Activated naive CD4-positive, alpha-beta T cell treated with anti-CD3 and anti-CD28 coated beads for 36 hours (primary cell): ENCODE data around the gene NTN4. TPM values are rescaled to one million over a fixed set of nuclear protein-coding genes. Genes with fewer than 3 reads are reported as not detected.
"Not testable (repeated sequence)": the region's sequence is repeated elsewhere in the genome, so short reads cannot be mapped to it uniquely, and the experiment has no call there.

Experiments used
- CTCF ChIA-PET: fragments of 350-600 bp; sonication (Branson Sonifier 250); formaldehyde crosslinking; loops from one replicate; lab custom pipeline; 2021; ENCODE audit warnings: antibody characterized with exemption; lab: Charles Lee
- DNase-seq: peaks from one replicate; pipeline ENCODE4 v3.0.0-alpha.2; 2020
- H3K27ac Mint-ChIP-seq: one replicate; pipeline ENCODE4 v1.8.0; 2021; ENCODE audit warnings: mild to moderate bottlenecking, mixed read lengths
- H3K27me3 Mint-ChIP-seq: one replicate; pipeline ENCODE4 v1.8.0; 2021; ENCODE audit warnings: low read depth, mixed read lengths
- H3K36me3 Mint-ChIP-seq: one replicate; pipeline ENCODE4 v1.8.0; 2021; ENCODE audit warnings: low read depth, mixed read lengths
- H3K4me1 Mint-ChIP-seq: one replicate; pipeline ENCODE4 v1.8.0; 2021; ENCODE audit warnings: low read depth, mixed read lengths
- H3K4me3 Mint-ChIP-seq: one replicate; pipeline ENCODE4 v1.8.0; 2021; ENCODE audit warnings: mild to moderate bottlenecking, moderate library complexity, mixed read lengths
- H3K9me3 Mint-ChIP-seq: one replicate; pipeline ENCODE4 v1.8.0; 2021; ENCODE audit warnings: mixed read lengths
- intact Hi-C: fragments of 100-400 bp; cut with micrococcal nuclease; formaldehyde crosslinking; loops from one replicate; pipeline ENCODE4 v1.15.1; 2023
- total RNA-seq, 2 experiments: library from RNA; stranded (reverse); gene quantifications; one replicate each; pipeline ENCODE4 v1.2.3, GENCODE V29; 2021

Gene NTN4
- total RNA-seq, 2 experiments from 2014 or later, result not detected

DNA sequence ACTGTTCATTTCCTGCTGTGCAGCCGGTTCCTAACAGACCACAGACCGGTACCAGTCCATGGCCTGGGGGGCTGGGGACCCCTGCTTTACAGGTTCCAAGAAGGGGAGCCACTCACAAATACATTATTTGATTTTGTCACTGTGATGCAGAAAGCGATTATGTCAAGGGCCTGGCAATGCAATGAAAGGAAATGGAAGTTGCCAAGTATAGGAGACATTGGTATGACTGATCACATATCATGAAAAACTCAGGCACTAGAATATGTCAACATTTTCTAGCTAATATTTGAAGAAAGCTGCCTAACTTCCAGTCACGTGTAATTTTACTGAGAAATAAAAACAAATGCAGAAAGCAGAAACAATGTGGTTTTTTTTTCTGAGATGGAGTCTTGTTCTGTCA is 170.4 kb downstream of the NTN4 start:
- no peak overlapping the region for H3K4me3 Mint-ChIP-seq
- no peaks in the 10 kb centered on the region for H3K4me1 Mint-ChIP-seq
- no peak for DNase-seq
- no peak overlapping the region for H3K27ac Mint-ChIP-seq
- no peaks in the 10 kb centered on the region for H3K27me3 Mint-ChIP-seq
- no peaks in the 10 kb centered on the region for H3K36me3 Mint-ChIP-seq
- CTCF ChIA-PET, result no interaction called here
- H3K9me3 Mint-ChIP-seq, result no peaks in the 10 kb centered on the region
- intact Hi-C loops, result no loop called here

- DNase-seq, H3K4me1 Mint-ChIP-seq, H3K9me3 Mint-ChIP-seq, H3K36me3 Mint-ChIP-seq, H3K4me3 Mint-ChIP-seq, H3K27me3 Mint-ChIP-seq, CTCF ChIA-PET, intact Hi-C loops, H3K27ac Mint-ChIP-seq: not testable (repeated sequence)
Measured at GRCh38 chr12:95616470-95616869, 174.1 kb downstream of the NTN4 start.

DNA sequence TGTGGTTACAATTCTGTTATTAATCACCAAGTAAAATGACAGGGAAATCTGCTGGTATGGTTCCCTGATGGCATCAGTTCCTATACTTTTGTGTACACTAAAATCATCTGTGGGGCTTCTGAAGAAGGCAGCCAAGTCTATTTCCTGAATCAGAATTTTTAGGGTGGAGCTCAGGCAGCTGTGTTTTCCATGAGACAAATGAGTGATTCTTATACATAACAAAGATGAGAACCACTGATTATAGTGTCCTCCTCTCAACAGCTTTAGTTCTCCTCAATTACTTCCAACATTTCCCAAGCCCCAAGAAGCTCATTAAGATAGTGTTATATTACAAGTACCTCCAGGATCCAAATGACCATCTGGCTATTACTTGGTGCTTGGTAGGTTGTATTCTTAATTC is 174.8 kb downstream of the NTN4 start:
- no peak for DNase-seq
- H3K4me3 Mint-ChIP-seq, result no peak overlapping the region
- CTCF ChIA-PET, result no interaction called here

DNA sequence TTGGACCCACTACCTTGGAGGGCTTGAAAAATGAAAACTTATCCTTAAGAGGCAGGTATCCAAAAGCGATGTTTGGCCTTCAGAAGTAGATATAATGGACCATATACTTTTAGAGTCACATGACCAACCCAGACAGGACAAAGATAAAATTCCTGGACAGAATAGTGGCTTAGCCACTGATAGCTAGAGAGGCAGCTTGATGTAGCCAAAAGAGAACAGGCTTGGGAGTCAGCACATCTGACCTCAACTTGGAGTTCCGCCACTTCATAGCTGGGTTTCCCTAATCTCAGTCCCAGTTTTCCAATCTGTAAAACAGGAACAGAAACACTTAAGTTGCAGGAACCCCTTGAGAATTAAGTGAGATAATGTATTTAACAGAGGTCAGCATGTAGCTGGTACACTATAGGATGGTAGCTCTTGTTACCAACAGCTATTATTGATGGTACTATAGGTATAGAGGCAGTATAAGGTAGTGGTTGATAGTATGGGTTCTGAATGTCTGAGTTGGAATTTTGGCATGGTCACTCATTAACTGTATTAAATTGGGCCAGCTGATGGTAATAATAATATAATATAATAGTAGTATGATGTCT is 176.1 kb downstream of the NTN4 start:
- Mint-ChIP-seq H3K9me3 (no peaks in the 10 kb centered on the region), H3K4me1 (peaks cover 3% of the 10 kb centered on the region), H3K4me3 (no peak overlapping the region), H3K36me3 (no peaks in the 10 kb centered on the region), H3K27ac (no peak overlapping the region), H3K27me3 (no peaks in the 10 kb centered on the region)
- CTCF ChIA-PET, result interaction anchor here (0.8 to 1.3 kb wide), 2 partner anchors 10 to 43 kb away, joined by 3 to 5 read pairs; no protein-coding TSS in a partner anchor
- DNase-seq, result no peak
- intact Hi-C loops, result no loop called here

More for the DNA sequence above, 174.8 kb downstream of the NTN4 start:
- no peaks in the 10 kb centered on the region for H3K36me3 Mint-ChIP-seq
- no peaks in the 10 kb centered on the region for H3K9me3 Mint-ChIP-seq
- no peaks in the 10 kb centered on the region for H3K4me1 Mint-ChIP-seq
- no peak overlapping the region for H3K27ac Mint-ChIP-seq
- H3K27me3 Mint-ChIP-seq, result no peaks in the 10 kb centered on the region
- intact Hi-C loops, result no loop called here

DNA sequence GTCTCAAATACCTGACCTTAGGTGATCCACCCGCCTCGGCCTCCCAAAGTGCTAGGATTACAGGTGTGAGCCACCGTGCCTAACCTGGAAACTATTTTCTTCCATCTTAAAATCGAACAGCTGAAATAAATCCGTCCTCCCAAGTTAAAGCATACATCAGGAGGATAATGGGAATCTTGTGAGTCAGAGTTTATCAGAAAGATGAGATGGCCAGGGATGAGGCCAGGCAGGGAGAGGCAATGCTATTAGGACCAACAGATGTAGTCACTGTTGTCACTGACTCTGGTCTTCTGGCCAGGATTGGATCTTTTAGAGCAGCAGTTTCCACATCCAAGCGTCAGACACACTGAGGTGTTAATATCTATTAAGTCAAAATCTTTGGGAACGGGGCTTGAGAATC is 177.5 kb downstream of the NTN4 start:
- H3K27me3 Mint-ChIP-seq, result no peaks in the 10 kb centered on the region

DNA sequence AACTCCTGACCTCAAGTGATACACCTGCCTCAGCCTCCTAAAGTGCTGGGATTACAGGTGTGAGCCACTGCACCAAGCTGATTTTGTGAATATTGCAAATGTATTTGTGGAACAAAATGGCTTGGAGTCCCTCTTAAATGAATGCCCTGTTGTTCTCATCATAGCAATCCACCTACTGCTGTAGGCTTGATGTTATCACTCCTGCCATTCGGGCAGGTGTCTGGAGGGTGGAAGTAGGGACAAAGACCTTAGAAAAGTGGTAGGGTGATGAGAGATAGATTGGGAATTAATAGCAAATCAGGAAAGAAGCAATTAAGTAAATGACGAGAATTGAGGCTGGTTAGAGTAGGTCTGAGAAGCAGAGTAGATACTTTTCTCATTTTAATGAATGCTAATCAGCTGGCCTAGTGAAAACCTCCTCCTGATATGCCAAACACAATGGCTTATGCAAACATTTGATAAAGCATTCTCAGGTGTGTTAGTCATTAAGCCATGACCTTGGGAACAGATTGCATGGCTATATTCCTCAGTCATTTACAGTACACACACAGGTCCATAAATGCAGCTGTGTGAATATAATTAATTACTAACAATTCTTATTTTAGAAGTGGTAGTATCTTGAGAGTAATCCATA is 178.8 kb downstream of the NTN4 start:
- Mint-ChIP-seq H3K27ac (no peak overlapping the region), H3K4me1 (peaks cover 3% of the 10 kb centered on the region), H3K36me3 (no peaks in the 10 kb centered on the region), H3K27me3 (no peaks in the 10 kb centered on the region), H3K4me3 (no peak overlapping the region), H3K9me3 (no peaks in the 10 kb centered on the region)
- DNase-seq, result no peak
- CTCF ChIA-PET, result interaction anchor here (0.6 to 1.2 kb wide), 2 partner anchors 97 to 386 kb away, joined by 3 read pairs; no protein-coding TSS in a partner anchor
- intact Hi-C loops, result no loop called here

More for the DNA sequence above, 177.5 kb downstream of the NTN4 start:
- CTCF ChIA-PET, result no interaction called here
- Mint-ChIP-seq H3K4me1 (peaks cover 3% of the 10 kb centered on the region), H3K4me3 (no peak overlapping the region), H3K36me3 (no peaks in the 10 kb centered on the region), H3K9me3 (no peaks in the 10 kb centered on the region), H3K27ac (no peak overlapping the region)
- intact Hi-C loops, result no loop called here
- DNase-seq, result no peak

DNA sequence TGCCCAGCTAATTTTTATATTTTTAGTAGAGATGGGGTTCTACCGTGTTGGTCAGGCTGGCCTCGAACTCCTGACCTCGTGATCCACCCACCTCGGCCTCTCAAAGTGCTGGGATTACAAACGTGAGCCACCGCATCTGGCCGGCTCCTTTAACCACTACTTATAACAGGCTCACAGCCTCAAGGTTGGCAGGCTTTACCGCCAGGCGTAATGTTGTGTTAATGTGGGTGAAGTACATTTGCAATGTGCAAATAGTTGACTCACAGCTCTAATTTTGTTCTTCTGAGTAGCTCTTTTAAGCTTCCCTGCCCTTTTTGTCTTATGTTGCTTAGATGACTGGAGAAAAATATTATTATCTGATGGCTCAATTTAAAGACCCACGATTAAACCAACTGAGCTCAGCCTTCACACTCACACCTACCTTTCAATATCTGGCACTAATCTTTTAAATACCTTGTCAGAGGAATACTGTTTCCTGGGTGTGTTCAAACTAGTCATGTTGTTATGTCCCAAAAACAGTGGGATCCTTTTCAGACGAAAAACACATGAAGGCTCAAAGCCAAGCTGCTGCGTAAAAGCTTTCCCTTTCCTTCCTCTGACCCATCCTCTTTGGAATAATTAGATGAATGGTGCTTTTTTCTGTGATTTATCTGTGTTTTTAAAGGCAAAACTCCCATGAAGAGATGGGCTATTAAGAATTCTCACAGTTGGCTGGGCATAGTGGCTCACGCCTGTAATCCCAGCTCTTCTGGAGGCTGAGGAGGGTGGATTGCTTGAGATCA is 182.1 kb downstream of the NTN4 start:
- Mint-ChIP-seq H3K4me3 (no peak overlapping the region), H3K27me3 (peaks cover 3% of the 10 kb centered on the region), H3K27ac (no peak overlapping the region), H3K36me3 (no peaks in the 10 kb centered on the region), H3K9me3 (no peaks in the 10 kb centered on the region), H3K4me1 (peaks cover 3% of the 10 kb centered on the region)
- CTCF ChIA-PET, result no interaction called here
- intact Hi-C loops, result loop anchor here (1.0 kb wide), 2 partner anchors 211 to 877 kb away; no protein-coding TSS in a partner anchor
- DNase-seq, result no peak

Other genes starting within 250 kb of the NTN4 start
- gene USP44, start 239.3 kb downstream of the NTN4 start, total RNA-seq, result 1 to 10 TPM; 6.6 to 7.6 TPM
- 10 to 100 TPM; 57.4 to 59.9 TPM for gene SNRPF, start 68.2 kb upstream of the NTN4 start, total RNA-seq
- gene CCDC38, start 151.8 kb upstream of the NTN4 start, total RNA-seq, result under 1 TPM in 1 of 2 experiments, not detected in 1; 0.49 TPM
- gene AMDHD1, start 152.6 kb upstream of the NTN4 start, total RNA-seq, result under 1 TPM; 0.52 to 0.69 TPM
- gene HAL, start 205.6 kb upstream of the NTN4 start, total RNA-seq, result under 1 TPM; 0.31 to 0.32 TPM
- 100 to 1,000 TPM; 125 TPM for gene LTA4H, start 244.8 kb upstream of the NTN4 start, total RNA-seq